DND-41 (cell line): ENCODE results near the gene CNIH2.
A peak's percentile ranks its signal among the peaks of the same experiment; 100 is the strongest.
"Not testable (repeated sequence)": the region's sequence is repeated elsewhere in the genome, so short reads cannot be mapped to it uniquely, and the experiment has no call there.

Experiments used
- ATAC-seq: fragments of 200-7000 bp; cut with Tn5 transposase; 3 replicates; pipeline ENCODE4 v1.9.1; 2021; ENCODE audit warnings: low read depth; ENCODE audit not compliant: insufficient read depth
- DNase-seq: peaks from one replicate; pipeline ENCODE4 v3.0.0-alpha.2; 2020
- H2AFZ ChIP-seq: 2 replicates; pipeline ENCODE4 v1.6.0; 2012; ENCODE audit warnings: low read depth, low read length
- H3K27ac ChIP-seq: 2 replicates; pipeline ENCODE4 v1.5.1; 2012; ENCODE audit warnings: low read length, inconsistent platforms
- H3K27me3 ChIP-seq: fragments of 200-600 bp; sonication (generic); 2 replicates; pipeline ENCODE4 v1.6.0; 2012; ENCODE audit warnings: low read length, mild to moderate bottlenecking, inconsistent platforms; ENCODE audit not compliant: insufficient read depth, poor library complexity
- H3K36me3 ChIP-seq: 2 replicates; pipeline ENCODE4 v1.5.1; 2012; ENCODE audit warnings: low read length, inconsistent platforms; ENCODE audit not compliant: insufficient read depth
- H3K4me1 ChIP-seq: 2 replicates; pipeline ENCODE4 v1.5.1; 2012; ENCODE audit warnings: mild to moderate bottlenecking, low read length; ENCODE audit not compliant: insufficient read depth
- H3K4me2 ChIP-seq: 2 replicates; pipeline ENCODE4 v1.6.0; 2012; ENCODE audit warnings: mild to moderate bottlenecking, moderate library complexity, low read length, inconsistent platforms; ENCODE audit not compliant: insufficient read depth
- H3K4me3 ChIP-seq, 2 experiments: fragments of 200-600 bp in 1 of 2; shearing (Covaris generic) in 1 of 2; 2 replicates each; pipeline ENCODE4 v1.5.1; 2012 to 2016; ENCODE audit warnings: inconsistent platforms in 2 of 2, low read length in 2 of 2, mild to moderate bottlenecking in 2 of 2, low read depth in 1 of 2, moderate library complexity in 1 of 2
- H3K79me2 ChIP-seq: 2 replicates; pipeline ENCODE4 v1.6.0; 2012; ENCODE audit warnings: low read length, inconsistent platforms; ENCODE audit not compliant: insufficient read depth
- H3K9ac ChIP-seq: 2 replicates; pipeline ENCODE4 v1.6.0; 2012; ENCODE audit warnings: low read depth, mild to moderate bottlenecking, inconsistent platforms, low read length, moderate library complexity
- H3K9me3 ChIP-seq: 2 replicates; pipeline ENCODE4 v1.5.1; 2012; ENCODE audit warnings: low read length, moderate library complexity, mild to moderate bottlenecking, inconsistent platforms; ENCODE audit not compliant: insufficient read depth, severe bottlenecking
- H4K20me1 ChIP-seq: 2 replicates; pipeline ENCODE4 v1.6.0; 2012; ENCODE audit warnings: low read length; ENCODE audit not compliant: insufficient read depth
- CTCF ChIP-seq: IDR thresholded peaks from 2 replicates; pipeline ENCODE4 v1.5.1; 2012; ENCODE audit warnings: borderline replicate concordance, low read length, moderate library complexity, mild to moderate bottlenecking; ENCODE audit not compliant: poor library complexity, severe bottlenecking; ENCODE audit errors: extremely low read depth
- EZH2 ChIP-seq: IDR thresholded peaks from 3 replicates; pipeline ENCODE4 v1.6.1; 2012; ENCODE audit warnings: borderline replicate concordance, low read depth, mild to moderate bottlenecking, moderate library complexity, low read length, inconsistent platforms; ENCODE audit not compliant: severe bottlenecking

CNIH2 gene

DNA sequence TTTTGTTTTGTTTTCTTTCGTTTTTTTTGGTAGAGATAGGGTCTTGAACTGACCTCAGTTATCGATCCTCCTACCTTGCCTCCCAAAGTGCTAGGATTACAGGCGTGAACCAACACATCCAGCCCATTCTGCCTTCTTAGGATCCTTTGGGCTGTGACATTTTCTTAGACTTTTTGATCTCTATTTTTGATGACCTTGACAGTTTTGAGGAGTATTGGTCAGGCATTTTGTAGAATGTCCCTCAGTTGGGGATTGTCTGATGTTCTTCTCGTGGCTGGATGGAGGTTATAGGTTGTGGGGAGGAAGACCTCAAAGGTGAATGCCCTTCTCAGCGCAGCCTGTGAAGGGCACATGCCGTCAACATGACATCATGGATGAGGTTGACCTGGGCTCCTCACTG, 29.1 kb upstream of the CNIH2 start:
- no peaks in the 10 kb centered on the region for H3K4me1 ChIP-seq
- H3K4me2 ChIP-seq: no peak overlapping the region
- no peaks in the 10 kb centered on the region for H3K79me2 ChIP-seq
- no peak for TF ChIP-seq CTCF
- no peak for TF ChIP-seq EZH2
- no peak overlapping the region for H3K27ac ChIP-seq
- H3K9ac ChIP-seq: no peak overlapping the region
- ATAC-seq (no peak), DNase-seq (no peak)
- no peaks in the 10 kb centered on the region for H3K36me3 ChIP-seq
- no peaks in the 10 kb centered on the region for H3K27me3 ChIP-seq
- H3K9me3 ChIP-seq: no peaks in the 10 kb centered on the region
- no peak overlapping the region for H2AFZ ChIP-seq
- H4K20me1 ChIP-seq: no peaks in the 10 kb centered on the region
- H3K4me3 ChIP-seq: no peak overlapping the region

DNA sequence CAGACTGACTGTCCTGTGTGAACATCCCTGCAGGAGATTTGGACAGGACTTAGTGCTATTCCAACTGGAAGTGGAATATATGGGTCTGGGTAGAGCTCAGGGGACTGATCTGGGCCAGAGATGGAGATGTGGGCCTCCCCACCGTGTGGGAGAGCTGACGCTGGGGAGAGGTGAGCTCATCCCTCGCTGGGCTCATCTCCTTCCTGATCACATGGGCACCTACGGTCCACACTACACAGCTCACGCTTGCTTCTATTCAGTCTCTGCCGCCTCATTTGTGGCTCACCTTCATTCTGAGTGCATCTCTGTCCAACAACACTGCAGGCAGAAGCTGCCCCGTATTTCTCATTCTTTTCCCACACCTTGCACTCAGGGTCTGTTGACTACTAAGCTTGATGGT, 26.2 kb upstream of the CNIH2 start:
- TF ChIP-seq EZH2 (no peak), CTCF (no peak)
- Histone ChIP-seq H4K20me1 (no peaks in the 10 kb centered on the region), H3K27me3 (no peaks in the 10 kb centered on the region), H3K79me2 (no peaks in the 10 kb centered on the region), H3K9me3 (no peaks in the 10 kb centered on the region), H3K27ac (no peak overlapping the region), H2AFZ (no peak overlapping the region), H3K4me3 (no peak overlapping the region), H3K9ac (no peak overlapping the region), H3K36me3 (no peaks in the 10 kb centered on the region), H3K4me1 (peaks cover 9% of the 10 kb centered on the region), H3K4me2 (no peak overlapping the region)
- DNase-seq (no peak), ATAC-seq (no peak)

DNA sequence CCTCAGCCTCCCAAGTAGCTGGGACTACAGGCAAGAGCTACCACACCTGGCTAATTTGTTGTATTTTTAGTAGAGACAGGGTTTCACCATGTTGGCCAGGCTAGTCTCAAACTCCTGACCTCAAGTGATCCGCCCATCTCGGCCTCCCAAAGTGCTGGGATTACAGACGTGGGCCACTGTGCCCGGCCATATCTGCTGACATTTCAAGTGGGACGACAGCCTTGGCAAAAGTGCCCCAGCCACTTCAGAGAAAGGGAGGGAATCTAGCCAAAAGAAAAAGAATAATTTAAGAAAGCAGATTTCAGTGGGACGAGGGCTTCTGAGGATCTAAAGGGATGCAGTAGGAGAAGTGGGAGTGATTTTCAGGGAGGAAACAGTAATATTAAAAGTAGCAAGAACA, 24.9 kb upstream of the CNIH2 start:
- not testable (repeated sequence) for H3K9ac ChIP-seq, DNase-seq, H3K4me2 ChIP-seq, H2AFZ ChIP-seq, H3K27ac ChIP-seq, H3K9me3 ChIP-seq, H4K20me1 ChIP-seq, H3K36me3 ChIP-seq, H3K27me3 ChIP-seq, H3K4me3 ChIP-seq, ATAC-seq, H3K79me2 ChIP-seq
- peaks cover 15% of the 10 kb centered on the region for H3K4me1 ChIP-seq

GRCh38 chr11:66258473-66258893, 19.5 kb upstream of the CNIH2 start:
- no peaks in the 10 kb centered on the region for H3K9me3 ChIP-seq
- peak overlapping the region; percentile 91 for H3K9ac ChIP-seq
- peaks cover 49% of the 10 kb centered on the region for H3K36me3 ChIP-seq
- no peaks in the 10 kb centered on the region for H3K27me3 ChIP-seq
- no peak overlapping the region for H2AFZ ChIP-seq
- peaks cover 32% of the 10 kb centered on the region for H4K20me1 ChIP-seq
- peak overlapping the region; percentile 85 for H3K4me2 ChIP-seq
- H3K79me2 ChIP-seq: peaks cover 24% of the 10 kb centered on the region
- peak overlapping the region; percentile 81 for H3K27ac ChIP-seq
- peak overlapping the region; percentile 87 to 94; a peak in 3 of 4 replicates for H3K4me3 ChIP-seq
- peaks cover 30% of the 10 kb centered on the region for H3K4me1 ChIP-seq
- DNase-seq (no peak), ATAC-seq (peak; percentile 0; the same call in 1 of the 3 replicates)
- TF ChIP-seq EZH2: no peak
- no peak for TF ChIP-seq CTCF
